Measurements from ENCODE around the gene GBP4.
A peak's percentile ranks its signal among the peaks of the same experiment; 100 is the strongest.

Gene GBP4

DNA sequence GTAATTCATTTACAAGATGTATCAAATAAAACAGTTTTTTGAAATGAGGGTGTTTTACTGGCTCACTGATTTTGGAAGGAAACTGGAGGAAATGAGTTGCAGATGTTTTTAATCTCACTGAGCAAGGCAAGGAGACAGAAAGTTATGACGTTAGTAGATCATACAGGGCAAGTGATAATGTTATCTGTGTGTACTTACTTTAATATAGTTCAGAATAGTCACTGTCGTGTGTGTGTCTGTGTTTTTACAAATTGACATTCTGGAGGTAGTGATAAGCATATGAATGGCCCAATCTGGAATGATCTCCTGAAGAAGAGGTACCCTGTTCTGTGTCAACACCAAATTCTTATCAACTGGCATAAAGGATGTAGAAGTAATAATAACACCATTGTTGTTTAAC is 1.9 kb upstream of the GBP4 start:
- Histone ChIP-seq H3K4me3 (ENCODE audit: low read depth, low read length) (no peak overlapping the region), H3K9me3 (ENCODE audit: control insufficient read depth, low read length) (no peaks in the 10 kb centered on the region), H3K27me3 (ENCODE audit: control insufficient read depth, insufficient read depth, low read length) (no peaks in the 10 kb centered on the region), H3K27ac (peak overlapping the region; percentile 93), H3K9ac (no peak overlapping the region), H3K36me3 (ENCODE audit: control insufficient read depth, insufficient read depth, low read length) (no peaks in the 10 kb centered on the region), H3K4me2 (ENCODE audit: low read length) (no peak overlapping the region), H3K79me2 (no peaks in the 10 kb centered on the region), H2AFZ (no peak overlapping the region), H3K4me1 (peaks cover 2% of the 10 kb centered on the region)
- TF ChIP-seq, protein P1, sequence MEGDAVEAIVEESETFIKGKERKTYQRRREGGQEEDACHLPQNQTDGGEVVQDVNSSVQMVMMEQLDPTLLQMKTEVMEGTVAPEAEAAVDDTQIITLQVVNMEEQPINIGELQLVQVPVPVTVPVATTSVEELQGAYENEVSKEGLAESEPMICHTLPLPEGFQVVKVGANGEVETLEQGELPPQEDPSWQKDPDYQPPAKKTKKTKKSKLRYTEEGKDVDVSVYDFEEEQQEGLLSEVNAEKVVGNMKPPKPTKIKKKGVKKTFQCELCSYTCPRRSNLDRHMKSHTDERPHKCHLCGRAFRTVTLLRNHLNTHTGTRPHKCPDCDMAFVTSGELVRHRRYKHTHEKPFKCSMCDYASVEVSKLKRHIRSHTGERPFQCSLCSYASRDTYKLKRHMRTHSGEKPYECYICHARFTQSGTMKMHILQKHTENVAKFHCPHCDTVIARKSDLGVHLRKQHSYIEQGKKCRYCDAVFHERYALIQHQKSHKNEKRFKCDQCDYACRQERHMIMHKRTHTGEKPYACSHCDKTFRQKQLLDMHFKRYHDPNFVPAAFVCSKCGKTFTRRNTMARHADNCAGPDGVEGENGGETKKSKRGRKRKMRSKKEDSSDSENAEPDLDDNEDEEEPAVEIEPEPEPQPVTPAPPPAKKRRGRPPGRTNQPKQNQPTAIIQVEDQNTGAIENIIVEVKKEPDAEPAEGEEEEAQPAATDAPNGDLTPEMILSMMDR (IDR thresholded peaks at IDR 0.05) = no peak

DNA sequence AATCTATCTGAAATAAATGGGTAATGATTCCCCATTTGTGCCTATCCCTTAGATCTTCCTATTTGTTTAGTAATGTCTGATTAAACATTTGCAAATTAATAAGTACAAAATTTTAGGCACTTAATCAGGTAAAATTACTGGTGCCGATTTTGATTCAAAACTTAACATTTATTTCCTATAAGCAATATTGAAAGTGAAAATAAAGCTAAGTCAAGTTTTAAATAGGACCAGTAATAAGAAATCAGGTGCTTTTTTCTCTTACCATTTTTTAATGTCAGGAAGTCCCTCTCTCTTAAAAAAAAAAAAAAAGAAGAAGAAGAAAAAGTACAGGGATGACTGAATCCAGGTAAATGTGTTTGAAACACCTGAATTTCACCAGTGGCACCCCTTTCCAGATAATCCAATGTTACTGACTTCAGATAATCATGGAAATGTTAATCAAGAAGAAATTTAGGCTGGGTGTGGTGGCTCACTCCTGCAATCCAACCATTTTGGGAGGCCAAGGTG is 836 bp upstream of the GBP4 start:
- Histone ChIP-seq H3K27me3 (ENCODE audit: control insufficient read depth, insufficient read depth, low read length) (no peaks in the 10 kb centered on the region), H3K27ac (peak overlapping the region; percentile 93), H3K4me3 (ENCODE audit: low read depth, low read length) (peak overlapping the region; percentile 74), H3K79me2 (no peaks in the 10 kb centered on the region), H3K9ac (no peak overlapping the region), H3K4me2 (ENCODE audit: low read length) (peak overlapping the region; percentile 70), H3K9me3 (ENCODE audit: control insufficient read depth, low read length) (no peaks in the 10 kb centered on the region), H3K36me3 (ENCODE audit: control insufficient read depth, insufficient read depth, low read length) (no peaks in the 10 kb centered on the region), H3K4me1 (peaks cover 2% of the 10 kb centered on the region), H2AFZ (peak overlapping the region; percentile 88)
- TF ChIP-seq, protein P1 (IDR thresholded peaks at IDR 0.05) = no peak

DNA sequence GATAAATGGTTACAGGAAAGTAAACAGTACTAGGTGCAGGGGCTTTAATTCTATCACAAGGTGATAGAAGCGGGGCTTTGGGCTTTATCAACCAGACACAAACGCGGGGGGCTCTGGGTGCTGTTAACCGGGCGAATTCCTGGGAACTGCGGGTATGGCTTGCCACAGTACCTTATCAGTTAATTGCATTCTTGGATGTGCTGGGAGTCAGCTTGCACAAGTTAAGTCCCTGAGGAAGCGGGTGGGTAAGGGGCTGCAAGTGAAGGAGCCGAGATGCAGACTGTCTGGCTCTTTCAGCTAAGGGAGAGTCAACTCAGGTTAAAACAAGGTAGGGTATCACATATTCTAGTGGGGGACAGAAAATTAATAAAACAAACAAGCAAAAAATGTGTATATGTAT is 661 bp downstream of the GBP4 start:
- no peaks in the 10 kb centered on the region for H3K9me3 ChIP-seq (ENCODE audit: control insufficient read depth, low read length)
- H3K27me3 ChIP-seq (ENCODE audit: control insufficient read depth, insufficient read depth, low read length) = no peaks in the 10 kb centered on the region
- TF ChIP-seq, protein P1 (IDR thresholded peaks at IDR 0.05) = no peak
- peak overlapping the region; percentile 88 for H2AFZ ChIP-seq
- peaks cover 2% of the 10 kb centered on the region for H3K4me1 ChIP-seq
- peak overlapping the region; percentile 70 for H3K4me2 ChIP-seq (ENCODE audit: low read length)
- H3K79me2 ChIP-seq = no peaks in the 10 kb centered on the region
- peak overlapping the region; percentile 93 for H3K27ac ChIP-seq
- peak overlapping the region; percentile 74 for H3K4me3 ChIP-seq (ENCODE audit: low read depth, low read length)
- no peak overlapping the region for H3K9ac ChIP-seq
- H3K36me3 ChIP-seq (ENCODE audit: control insufficient read depth, insufficient read depth, low read length) = no peaks in the 10 kb centered on the region

DNA sequence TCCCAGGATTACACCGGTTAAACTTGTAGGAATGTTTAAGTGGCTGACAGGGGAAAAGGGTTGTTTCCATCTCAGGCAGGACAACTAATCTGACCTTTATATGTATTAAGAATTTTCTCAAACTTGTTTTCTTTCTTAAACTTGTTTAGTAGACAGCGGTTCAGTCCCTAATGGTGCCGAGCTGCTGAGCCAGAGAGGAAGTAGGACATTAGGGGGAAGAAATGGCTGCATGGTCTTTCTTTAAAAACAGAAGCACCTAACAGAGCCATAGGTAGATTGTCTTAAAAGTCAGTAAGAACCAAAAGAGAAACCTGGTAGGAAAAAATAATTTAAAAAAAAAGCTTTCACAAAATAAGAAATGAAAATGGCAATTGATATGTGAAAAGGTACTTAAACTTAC is 3.3 kb downstream of the GBP4 start:
- Histone ChIP-seq H3K4me3 (ENCODE audit: low read depth, low read length) (no peak overlapping the region), H3K9me3 (ENCODE audit: control insufficient read depth, low read length) (no peaks in the 10 kb centered on the region), H2AFZ (no peak overlapping the region), H3K9ac (no peak overlapping the region), H3K4me1 (peaks cover 2% of the 10 kb centered on the region), H3K27ac (no peak overlapping the region), H3K79me2 (no peaks in the 10 kb centered on the region), H3K27me3 (ENCODE audit: control insufficient read depth, insufficient read depth, low read length) (no peaks in the 10 kb centered on the region), H3K36me3 (ENCODE audit: control insufficient read depth, insufficient read depth, low read length) (no peaks in the 10 kb centered on the region), H3K4me2 (ENCODE audit: low read length) (no peak overlapping the region)
- TF ChIP-seq, protein P1 (IDR thresholded peaks at IDR 0.05) = no peak

DNA sequence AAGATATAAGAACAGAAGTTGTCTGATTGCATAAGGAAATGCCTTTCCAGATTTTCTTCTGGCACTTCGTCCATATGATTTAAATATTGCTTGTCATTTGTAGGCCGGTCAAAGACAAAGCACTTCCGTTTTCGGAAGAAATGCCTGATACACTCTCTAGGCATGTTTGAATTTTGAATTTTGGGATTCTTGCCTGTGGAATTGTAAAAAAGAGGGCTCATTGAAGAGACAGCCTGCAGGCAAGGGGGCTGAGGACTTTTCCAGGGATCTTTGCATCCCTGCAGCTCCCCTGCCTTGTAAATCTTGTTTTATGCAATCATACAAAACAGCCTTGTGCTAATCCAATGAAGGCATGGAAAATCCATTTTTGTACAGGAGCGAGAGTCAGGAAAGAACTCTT is 7.4 kb downstream of the GBP4 start:
- H3K9me3 ChIP-seq (ENCODE audit: control insufficient read depth, low read length) = no peaks in the 10 kb centered on the region
- no peak overlapping the region for H3K4me3 ChIP-seq (ENCODE audit: low read depth, low read length)
- no peak overlapping the region for H2AFZ ChIP-seq
- H3K9ac ChIP-seq = no peak overlapping the region
- H3K27me3 ChIP-seq (ENCODE audit: control insufficient read depth, insufficient read depth, low read length) = no peaks in the 10 kb centered on the region
- H3K27ac ChIP-seq = no peak overlapping the region
- H3K36me3 ChIP-seq (ENCODE audit: control insufficient read depth, insufficient read depth, low read length) = no peaks in the 10 kb centered on the region
- no peak overlapping the region for H3K4me2 ChIP-seq (ENCODE audit: low read length)
- TF ChIP-seq, protein P1 (IDR thresholded peaks at IDR 0.05) = no peak
- H3K4me1 ChIP-seq = no peaks in the 10 kb centered on the region
- no peaks in the 10 kb centered on the region for H3K79me2 ChIP-seq
